Suprapubic skin (tissue), 4 donors: ENCODE measurements around the gene CRLF2. TPM values are rescaled to one million over a fixed set of nuclear protein-coding genes. Genes with fewer than 3 reads are reported as not detected.
"Not testable (repeated sequence)": the region's sequence is repeated elsewhere in the genome, so short reads cannot be mapped to it uniquely, and the experiment has no call there.

ENCODE experiments used
- DNase-seq, 2 donors: peaks; one replicate each; pipeline ENCODE4 v3.0.0-alpha.2; 2019; ENCODE audit warnings: low spot score in 2 of 2
- H3K27ac ChIP-seq: fragments of 200-600 bp; sonication (generic); one replicate; pipeline ENCODE4 v1.5.1; 2019
- H3K27me3 ChIP-seq: fragments of 200-600 bp; sonication (generic); one replicate; pipeline ENCODE4 v1.5.1; 2019
- H3K36me3 ChIP-seq: fragments of 200-600 bp; sonication (generic); one replicate; pipeline ENCODE4 v1.5.1; 2019
- H3K4me1 ChIP-seq: fragments of 200-600 bp; sonication (generic); one replicate; pipeline ENCODE4 v1.5.1; 2019
- H3K4me3 ChIP-seq: fragments of 200-600 bp; sonication (generic); one replicate; pipeline ENCODE4 v1.5.1; 2019; ENCODE audit warnings: mild to moderate bottlenecking
- H3K9me3 ChIP-seq: fragments of 200-600 bp; sonication (generic); one replicate; pipeline ENCODE4 v1.5.1; 2019
- EP300 ChIP-seq: sonication (generic); formaldehyde crosslinking; IDR thresholded peaks from one replicate; pipeline ENCODE4 v1.6.1; 2017; ENCODE audit warnings: antibody characterized with exemption
- POLR2A ChIP-seq, 2 donors: fragments of 450-650 bp; IDR thresholded peaks; one replicate each; pipeline ENCODE4 v1.6.1; 2017; ENCODE audit warnings: antibody characterized with exemption in 2 of 2, mild to moderate bottlenecking in 2 of 2, moderate library complexity in 2 of 2
- POLR2AphosphoS5 ChIP-seq, 3 donors: sonication (generic); formaldehyde crosslinking; IDR thresholded peaks; one replicate each; pipeline ENCODE4 v1.6.1; 2017; ENCODE audit warnings: antibody characterized with exemption in 3 of 3
- WGBS: methylation state at CpG from one replicate; pipeline ENCODE4 v1.1.5; 2018; 5-methylcytosine and 5-hydroxymethylcytosine counted together
- total RNA-seq, 4 donors: library from RNA; depleted of rRNA; stranded (reverse); fragments of >200 nt; gene quantifications; one replicate each; pipeline ENCODE4 v1.1.0, GENCODE V29; 2016
- TF ChIP-seq, protein P1 (sequence below), 2 donors: fragments of 200-600 bp in 1 of 2; fragments of 450-650 bp in 1 of 2; sonication (generic) in 1 of 2; IDR thresholded peaks; one replicate each; pipeline ENCODE4 v1.5.1; 2016 to 2019; ENCODE audit warnings: antibody characterized with exemption in 2 of 2, mild to moderate bottlenecking in 1 of 2, moderate library complexity in 1 of 2

Gene CRLF2, protein sequence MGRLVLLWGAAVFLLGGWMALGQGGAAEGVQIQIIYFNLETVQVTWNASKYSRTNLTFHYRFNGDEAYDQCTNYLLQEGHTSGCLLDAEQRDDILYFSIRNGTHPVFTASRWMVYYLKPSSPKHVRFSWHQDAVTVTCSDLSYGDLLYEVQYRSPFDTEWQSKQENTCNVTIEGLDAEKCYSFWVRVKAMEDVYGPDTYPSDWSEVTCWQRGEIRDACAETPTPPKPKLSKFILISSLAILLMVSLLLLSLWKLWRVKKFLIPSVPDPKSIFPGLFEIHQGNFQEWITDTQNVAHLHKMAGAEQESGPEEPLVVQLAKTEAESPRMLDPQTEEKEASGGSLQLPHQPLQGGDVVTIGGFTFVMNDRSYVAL
- total RNA-seq = under 1 TPM in 1 of 4 donors, not detected in 3; 0.31 TPM

- Histone ChIP-seq H3K36me3 (no peaks in the 10 kb centered on the region), H3K4me3 (no peak within 1 kb of the TSS), H3K4me1 (peaks cover 8% of the 10 kb centered on the region), H3K27me3 (no peaks in the 10 kb centered on the region), H3K27ac (no peak within 1 kb of the TSS), H3K9me3 (no peaks in the 10 kb centered on the region)
- TF ChIP-seq EP300 = no peak
- DNase-seq = peak in 1 of 2 donors; percentile 15
- WGBS = 16% methylated on average over 5 of the region's 5 CpGs
Observed at GRCh38 chrX:1212532-1212931, at the start of gene CRLF2. TSS of gene CRLF2 (minus strand) at chrX:1212649. CDS start at chrX:1212634, 15 bp downstream.

GRCh38 chrX:1261771-1262170 lies 49.3 kb upstream of the CRLF2 start:
- DNase-seq, H3K9me3 ChIP-seq, H3K4me3 ChIP-seq, H3K4me1 ChIP-seq, H3K27ac ChIP-seq, H3K27me3 ChIP-seq, H3K36me3 ChIP-seq: not testable (repeated sequence)
- WGBS = 92% methylated on average over 8 of the region's 9 CpGs

- Histone ChIP-seq H3K9me3 (no peaks in the 10 kb centered on the region), H3K36me3 (no peaks in the 10 kb centered on the region), H3K4me3 (no peak overlapping the region), H3K27me3 (no peaks in the 10 kb centered on the region), H3K4me1 (no peaks in the 10 kb centered on the region), H3K27ac (no peak overlapping the region)
- TF ChIP-seq, protein P1, sequence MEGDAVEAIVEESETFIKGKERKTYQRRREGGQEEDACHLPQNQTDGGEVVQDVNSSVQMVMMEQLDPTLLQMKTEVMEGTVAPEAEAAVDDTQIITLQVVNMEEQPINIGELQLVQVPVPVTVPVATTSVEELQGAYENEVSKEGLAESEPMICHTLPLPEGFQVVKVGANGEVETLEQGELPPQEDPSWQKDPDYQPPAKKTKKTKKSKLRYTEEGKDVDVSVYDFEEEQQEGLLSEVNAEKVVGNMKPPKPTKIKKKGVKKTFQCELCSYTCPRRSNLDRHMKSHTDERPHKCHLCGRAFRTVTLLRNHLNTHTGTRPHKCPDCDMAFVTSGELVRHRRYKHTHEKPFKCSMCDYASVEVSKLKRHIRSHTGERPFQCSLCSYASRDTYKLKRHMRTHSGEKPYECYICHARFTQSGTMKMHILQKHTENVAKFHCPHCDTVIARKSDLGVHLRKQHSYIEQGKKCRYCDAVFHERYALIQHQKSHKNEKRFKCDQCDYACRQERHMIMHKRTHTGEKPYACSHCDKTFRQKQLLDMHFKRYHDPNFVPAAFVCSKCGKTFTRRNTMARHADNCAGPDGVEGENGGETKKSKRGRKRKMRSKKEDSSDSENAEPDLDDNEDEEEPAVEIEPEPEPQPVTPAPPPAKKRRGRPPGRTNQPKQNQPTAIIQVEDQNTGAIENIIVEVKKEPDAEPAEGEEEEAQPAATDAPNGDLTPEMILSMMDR (IDR thresholded peaks at IDR 0.05) = no peak
- TF ChIP-seq POLR2AphosphoS5 (IDR thresholded peaks at IDR 0.05) (no peak), POLR2A (IDR thresholded peaks at IDR 0.05) (no peak), EP300 (no peak)
- WGBS = 51% methylated on average over 5 of the region's 5 CpGs
- no peak for DNase-seq
Observed at GRCh38 chrX:1261285-1261684, 48.8 kb upstream of the CRLF2 start.

GRCh38 chrX:1252861-1253260 lies 40.4 kb upstream of the CRLF2 start:
- Histone ChIP-seq H3K27me3 (no peaks in the 10 kb centered on the region), H3K4me3 (no peak overlapping the region), H3K36me3 (no peaks in the 10 kb centered on the region), H3K9me3 (peaks cover 6% of the 10 kb centered on the region), H3K4me1 (peaks cover 18% of the 10 kb centered on the region), H3K27ac (no peak overlapping the region)
- TF ChIP-seq POLR2A (IDR thresholded peaks at IDR 0.05) = no peak
- no peak for TF ChIP-seq EP300
- TF ChIP-seq, protein P1 (IDR thresholded peaks at IDR 0.05) = no peak
- no peak for TF ChIP-seq POLR2AphosphoS5 (IDR thresholded peaks at IDR 0.05)
- DNase-seq = no peak
- WGBS = 87% methylated on average over 3 of the region's 3 CpGs

- 4% methylated on average over 17 of the region's 22 CpGs for WGBS
- DNase-seq = no peak
- Histone ChIP-seq H3K9me3 (peaks cover 5% of the 10 kb centered on the region), H3K36me3 (no peaks in the 10 kb centered on the region), H3K4me3 (peak overlapping the region; percentile 21), H3K27ac (peak overlapping the region; percentile 63), H3K27me3 (no peaks in the 10 kb centered on the region), H3K4me1 (peaks cover 18% of the 10 kb centered on the region)
- TF ChIP-seq POLR2AphosphoS5 (IDR thresholded peaks at IDR 0.05) (no peak), POLR2A (IDR thresholded peaks at IDR 0.05) (no peak), EP300 (no peak)
- TF ChIP-seq, protein P1 (IDR thresholded peaks at IDR 0.05) = no peak
Observed at GRCh38 chrX:1249101-1249887, 36.8 kb upstream of the CRLF2 start.

GRCh38 chrX:1248331-1249061 lies 36.0 kb upstream of the CRLF2 start:
- Histone ChIP-seq H3K27ac (peak overlapping the region; percentile 63), H3K27me3 (no peaks in the 10 kb centered on the region), H3K9me3 (no peaks in the 10 kb centered on the region), H3K4me3 (peak overlapping the region; percentile 21), H3K4me1 (peaks cover 18% of the 10 kb centered on the region), H3K36me3 (no peaks in the 10 kb centered on the region)
- TF ChIP-seq POLR2A (IDR thresholded peaks at IDR 0.05) = no peak
- TF ChIP-seq, protein P1 (IDR thresholded peaks at IDR 0.05) = no peak
- TF ChIP-seq EP300 = no peak
- TF ChIP-seq POLR2AphosphoS5 (IDR thresholded peaks at IDR 0.05) = no peak
- WGBS = 2% methylated on average over 20 of the region's 34 CpGs
- no peak for DNase-seq
